Lung (tissue), 12 donors: ENCODE data around the gene CFAP70. TPM values are rescaled to one million over a fixed set of nuclear protein-coding genes. Genes with fewer than 3 reads are reported as not detected.

ENCODE experiments used
- ATAC-seq: fragments of 200-7000 bp; cut with Tn5 transposase; one replicate; pipeline ENCODE4 v1.9.1; 2020; ENCODE audit warnings: moderate number of reproducible peaks; ENCODE audit not compliant: insufficient read depth, low FRiP score
- DNase-seq, 3 donors: peaks; one replicate each; pipeline ENCODE4 v3.0.0-alpha.2; 2013 to 2017
- H3K27ac ChIP-seq, 2 donors: one replicate each; pipeline ENCODE4 v1.5.1; 2013; ENCODE audit warnings: mild to moderate bottlenecking in 2 of 2, moderate library complexity in 2 of 2, control low read depth in 1 of 2, inconsistent platforms in 1 of 2, low read depth in 1 of 2, low read length in 1 of 2
- H3K27me3 ChIP-seq, 3 donors: one replicate each; pipeline ENCODE4 v1.5.1; 2013; ENCODE audit warnings: low read length in 2 of 3; ENCODE audit not compliant: control insufficient read depth in 3 of 3, insufficient read depth in 3 of 3
- H3K36me3 ChIP-seq, 4 donors: one replicate each; pipeline ENCODE4 v1.5.1; 2013; ENCODE audit warnings: low read length in 4 of 4, mild to moderate bottlenecking in 1 of 4, moderate library complexity in 1 of 4; ENCODE audit not compliant: control insufficient read depth in 4 of 4, insufficient read depth in 4 of 4
- H3K4me1 ChIP-seq, 5 donors: one replicate each; pipeline ENCODE4 v1.5.1; 2013; ENCODE audit warnings: low read length in 5 of 5, mild to moderate bottlenecking in 2 of 5, moderate library complexity in 1 of 5; ENCODE audit not compliant: control insufficient read depth in 5 of 5, insufficient read depth in 5 of 5
- H3K4me3 ChIP-seq: one replicate; pipeline ENCODE4 v1.5.1; 2013; ENCODE audit warnings: mild to moderate bottlenecking, control low read depth, moderate library complexity
- H3K9ac ChIP-seq, 2 donors: one replicate each; pipeline ENCODE4 v1.5.1; 2013; ENCODE audit warnings: low read length in 2 of 2, control low read depth in 1 of 2; ENCODE audit not compliant: insufficient read depth in 1 of 2
- H3K9me3 ChIP-seq, 4 donors: one replicate each; pipeline ENCODE4 v1.5.1; 2013; ENCODE audit warnings: low read length in 3 of 4, mild to moderate bottlenecking in 1 of 4, moderate library complexity in 1 of 4; ENCODE audit not compliant: control insufficient read depth in 4 of 4, insufficient read depth in 3 of 4
- WGBS, 2 donors: extraction: QIAGEN DNeasy Blood & Tissue Kit; methylation state at CpG; one replicate each; pipeline ENCODE4 v1.1.7; 2013; 5-methylcytosine and 5-hydroxymethylcytosine counted together
- polyA plus RNA-seq, 2 donors: library from polyadenylated mRNA; stranded (reverse); fragments of 200-250 nt; gene quantifications; one replicate each; pipeline ENCODE4 v1.2.1, GENCODE V29; 2013
- total RNA-seq, 2 donors: library from RNA; depleted of rRNA in 1 of 2; stranded (reverse); fragments of >200 nt in 1 of 2; gene quantifications; one replicate each; pipeline ENCODE4 v1.2.1, GENCODE V29; 2014 to 2021
- TF ChIP-seq, protein P1 (sequence below): IDR thresholded peaks from 2 replicates; pipeline ENCODE4 v1.5.1; 2012; ENCODE audit warnings: mild to moderate bottlenecking; ENCODE audit errors: control extremely low read depth, extremely low read depth
- donor health status: control.
- donor health status: control.
- donor health status: Bipolar disorder and iron deficiency.
- donor health status: healthy.
- donor health status: DM: yes; HTN: yes; CAD: no.

The CFAP70 gene
- total and polyA plus RNA-seq, 4 donors = 3.5 to 17.2 (median 8.6) TPM

DNA sequence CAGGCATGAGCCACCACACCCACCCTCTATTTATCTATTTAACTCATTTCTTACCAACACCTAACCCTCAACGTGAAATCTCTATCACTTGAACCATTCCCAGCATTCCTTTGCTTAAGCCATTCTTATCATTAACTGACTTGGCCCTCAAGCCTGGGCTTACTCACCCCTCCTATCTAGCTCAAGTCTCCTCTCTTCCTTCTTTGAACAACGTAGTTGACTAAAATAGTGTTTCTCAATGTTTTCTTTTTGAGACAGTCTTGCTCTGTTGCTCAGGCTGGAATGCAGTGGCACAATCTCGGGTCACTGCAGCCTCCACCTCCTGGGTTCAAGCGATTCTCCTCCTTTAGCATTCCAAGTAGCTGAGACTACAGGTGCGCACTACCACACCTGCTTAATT is 48.2 kb upstream of the CFAP70 start:
- TF ChIP-seq, protein P1, sequence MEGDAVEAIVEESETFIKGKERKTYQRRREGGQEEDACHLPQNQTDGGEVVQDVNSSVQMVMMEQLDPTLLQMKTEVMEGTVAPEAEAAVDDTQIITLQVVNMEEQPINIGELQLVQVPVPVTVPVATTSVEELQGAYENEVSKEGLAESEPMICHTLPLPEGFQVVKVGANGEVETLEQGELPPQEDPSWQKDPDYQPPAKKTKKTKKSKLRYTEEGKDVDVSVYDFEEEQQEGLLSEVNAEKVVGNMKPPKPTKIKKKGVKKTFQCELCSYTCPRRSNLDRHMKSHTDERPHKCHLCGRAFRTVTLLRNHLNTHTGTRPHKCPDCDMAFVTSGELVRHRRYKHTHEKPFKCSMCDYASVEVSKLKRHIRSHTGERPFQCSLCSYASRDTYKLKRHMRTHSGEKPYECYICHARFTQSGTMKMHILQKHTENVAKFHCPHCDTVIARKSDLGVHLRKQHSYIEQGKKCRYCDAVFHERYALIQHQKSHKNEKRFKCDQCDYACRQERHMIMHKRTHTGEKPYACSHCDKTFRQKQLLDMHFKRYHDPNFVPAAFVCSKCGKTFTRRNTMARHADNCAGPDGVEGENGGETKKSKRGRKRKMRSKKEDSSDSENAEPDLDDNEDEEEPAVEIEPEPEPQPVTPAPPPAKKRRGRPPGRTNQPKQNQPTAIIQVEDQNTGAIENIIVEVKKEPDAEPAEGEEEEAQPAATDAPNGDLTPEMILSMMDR = no peak
- H3K27ac ChIP-seq = no peak overlapping the region
- H3K9me3 ChIP-seq = no peaks in the 10 kb centered on the region
- ATAC-seq (no peak), DNase-seq (no peak)
- no peak overlapping the region for H3K9ac ChIP-seq
- WGBS, 2 donors = 79% methylated on average over 5 of the region's 5 CpGs
- peaks cover 0 to 11% (median 0%) of the 10 kb centered on the region in 5 donors for H3K4me1 ChIP-seq
- H3K36me3 ChIP-seq = no peaks in the 10 kb centered on the region
- no peak overlapping the region for H3K4me3 ChIP-seq
- no peaks in the 10 kb centered on the region for H3K27me3 ChIP-seq

DNA sequence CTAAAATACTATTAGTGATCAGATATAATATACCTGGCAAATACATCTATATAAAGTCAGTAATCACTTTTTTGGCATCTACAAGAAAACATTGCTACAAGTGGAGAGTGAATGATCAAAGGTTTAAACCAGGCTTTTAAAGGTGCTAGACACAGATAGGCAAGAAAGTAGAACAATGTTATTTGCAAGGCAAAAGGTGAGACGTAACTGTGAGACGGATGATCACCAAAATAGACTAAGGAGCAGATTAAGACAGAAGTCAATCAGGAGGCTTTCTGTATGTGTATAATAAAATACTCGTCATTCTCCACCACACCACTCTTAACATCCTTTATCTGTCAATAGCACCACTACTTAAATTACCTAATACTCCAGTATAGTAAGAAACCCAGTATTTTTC is 46.9 kb upstream of the CFAP70 start:
- TF ChIP-seq, protein P1 = no peak
- Histone ChIP-seq H3K27me3 (no peaks in the 10 kb centered on the region), H3K9me3 (no peaks in the 10 kb centered on the region), H3K27ac (no peak overlapping the region), H3K4me1 (peaks cover 0 to 12% (median 0%) of the 10 kb centered on the region in 5 donors), H3K4me3 (no peak overlapping the region), H3K9ac (no peak overlapping the region), H3K36me3 (no peaks in the 10 kb centered on the region)
- ATAC-seq = no peak
- no peak for DNase-seq
- WGBS, 2 donors = 89 to 94% methylated on average over 3 of the region's 3 CpGs

DNA sequence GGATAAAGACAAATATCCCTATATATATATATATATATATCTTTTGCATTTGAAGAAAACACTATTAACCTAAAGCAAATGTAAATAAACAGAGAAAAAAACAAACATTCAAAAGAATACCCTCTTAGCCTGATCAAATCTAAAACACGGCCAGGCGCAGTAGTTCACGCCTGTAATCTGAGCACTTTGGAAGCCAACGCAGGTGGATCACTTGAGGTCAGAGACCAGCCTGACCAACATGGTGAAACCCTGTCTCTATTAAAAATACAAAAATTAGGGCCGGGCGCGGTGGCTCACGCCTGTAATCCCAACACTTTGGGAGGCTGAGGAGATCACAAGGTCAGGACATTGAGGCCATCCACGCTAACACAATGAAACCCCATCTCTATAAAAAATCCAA is 46.0 kb upstream of the CFAP70 start:
- H3K9me3 ChIP-seq = no peaks in the 10 kb centered on the region
- WGBS, 2 donors = 94 to 97% methylated on average over 9 of the region's 9 CpGs
- ATAC-seq (no peak), DNase-seq (no peak)
- TF ChIP-seq, protein P1 = no peak
- no peak overlapping the region for H3K9ac ChIP-seq
- no peaks in the 10 kb centered on the region for H3K36me3 ChIP-seq
- H3K4me1 ChIP-seq = peaks cover 0 to 15% (median 0%) of the 10 kb centered on the region in 5 donors
- no peak overlapping the region for H3K4me3 ChIP-seq
- no peaks in the 10 kb centered on the region for H3K27me3 ChIP-seq
- no peak overlapping the region for H3K27ac ChIP-seq

DNA sequence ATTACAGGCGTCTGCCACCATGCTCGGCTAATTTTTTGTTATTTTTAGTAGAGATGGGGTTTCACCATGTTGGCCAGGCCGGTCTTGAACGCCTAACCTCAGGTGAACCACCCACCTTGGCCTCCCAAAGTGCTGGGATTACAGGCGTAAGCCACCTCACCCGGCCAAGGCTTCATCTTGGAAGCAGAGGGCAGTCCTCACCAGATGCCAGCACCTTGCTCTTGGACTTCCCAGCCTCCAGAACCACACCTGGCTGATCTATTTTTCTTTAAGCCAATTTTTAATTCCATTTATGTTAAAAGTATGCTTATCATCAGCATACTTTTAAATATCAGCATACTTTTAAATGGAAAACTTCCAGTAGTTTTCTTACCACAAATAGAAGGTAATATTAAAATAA is 43.0 kb upstream of the CFAP70 start:
- TF ChIP-seq, protein P1 = no peak
- 99 to 100% methylated on average over 6 of the region's 6 CpGs for WGBS, 2 donors
- no peaks in the 10 kb centered on the region for H3K9me3 ChIP-seq
- DNase-seq (no peak), ATAC-seq (no peak)
- H3K27me3 ChIP-seq = no peaks in the 10 kb centered on the region
- peaks cover 0 to 11% (median 0%) of the 10 kb centered on the region in 5 donors for H3K4me1 ChIP-seq
- H3K36me3 ChIP-seq = peaks cover 0 to 12% (median 9%) of the 10 kb centered on the region in 4 donors
- H3K27ac ChIP-seq = no peak overlapping the region
- no peak overlapping the region for H3K4me3 ChIP-seq
- no peak overlapping the region for H3K9ac ChIP-seq
